Stimulated activated memory B cell treated with anti-CD40 and anti-IgM and Interleukin-4, amounts not matched to agents 10 μg/mL and 1 μg/mL and 100 μg/mL, for 72 hours (primary cell): ENCODE data around the gene OXSR1.
"Not testable (repeated sequence)": the region's sequence is repeated elsewhere in the genome, so short reads cannot be mapped to it uniquely, and the experiment has no call there.

Source experiments
- ATAC-seq: fragments of 150-1000 bp; cut with Tn5 transposase; 2 replicates; pipeline ENCODE4 v1.10.0; 2021
- H3K27ac Mint-ChIP-seq: one replicate; pipeline ENCODE4 v1.8.0; 2022; ENCODE audit warnings: mild to moderate bottlenecking, mixed read lengths
- H3K27me3 Mint-ChIP-seq: one replicate; pipeline ENCODE4 v1.8.0; 2022; ENCODE audit warnings: mixed read lengths
- H3K36me3 Mint-ChIP-seq: one replicate; pipeline ENCODE4 v1.8.0; 2022; ENCODE audit warnings: mixed read lengths
- H3K4me1 Mint-ChIP-seq: one replicate; pipeline ENCODE4 v1.8.0; 2022; ENCODE audit warnings: mixed read lengths
- H3K4me3 Mint-ChIP-seq: one replicate; pipeline ENCODE4 v1.8.0; 2022; ENCODE audit warnings: mild to moderate bottlenecking, moderate library complexity, mixed read lengths
- H3K9me3 Mint-ChIP-seq: one replicate; pipeline ENCODE4 v1.8.0; 2022; ENCODE audit warnings: mixed read lengths

OXSR1 gene

DNA sequence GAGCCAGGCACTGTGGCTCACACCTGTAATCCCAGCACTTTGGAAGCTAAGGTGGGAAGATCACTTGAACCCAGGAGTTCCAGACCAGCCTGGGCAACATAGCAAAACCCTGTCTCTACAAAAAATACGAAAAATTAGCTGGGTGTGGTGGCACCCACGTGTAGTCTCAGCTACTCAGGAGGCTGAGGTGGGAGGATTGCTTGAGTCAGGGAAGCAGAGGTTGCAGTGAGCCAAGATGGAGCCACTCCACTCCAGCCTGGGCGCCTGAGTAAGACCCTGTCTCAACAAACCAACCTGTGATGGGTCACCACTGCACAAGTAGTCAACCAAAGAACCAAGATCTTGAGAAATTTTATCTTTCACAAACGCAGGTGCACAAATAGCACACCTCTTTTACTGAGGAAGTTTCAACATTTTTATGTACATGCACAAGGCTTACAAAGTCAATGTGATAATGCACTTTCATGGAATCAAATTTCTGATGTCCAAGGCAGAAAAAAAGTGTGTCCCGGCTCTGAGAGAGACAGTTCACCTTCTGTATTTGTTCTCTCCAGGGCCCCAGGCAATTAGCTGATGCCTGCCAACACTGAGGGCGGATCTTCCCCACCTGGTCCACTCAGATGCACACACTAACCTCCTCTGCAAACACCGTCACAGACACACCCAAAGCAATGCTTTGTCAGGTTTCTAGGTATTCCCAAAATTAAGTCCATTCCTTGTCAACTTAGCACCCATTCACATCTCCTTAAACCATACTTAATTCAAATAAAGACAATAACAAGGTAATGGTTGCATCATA is 40.8 kb upstream of the OXSR1 start:
- peaks cover 63% of the 10 kb centered on the region for H3K36me3 Mint-ChIP-seq
- ATAC-seq: no peak
- H3K4me3 Mint-ChIP-seq: no peak overlapping the region
- H3K4me1 Mint-ChIP-seq: peaks cover 3% of the 10 kb centered on the region
- H3K9me3 Mint-ChIP-seq: no peaks in the 10 kb centered on the region
- H3K27ac Mint-ChIP-seq: no peak overlapping the region
- H3K27me3 Mint-ChIP-seq: no peaks in the 10 kb centered on the region

GRCh38 chr3:38125305-38126120 is 39.8 kb upstream of the OXSR1 start:
- H3K9me3 Mint-ChIP-seq: no peaks in the 10 kb centered on the region
- no peaks in the 10 kb centered on the region for H3K27me3 Mint-ChIP-seq
- peaks cover 61% of the 10 kb centered on the region for H3K36me3 Mint-ChIP-seq
- H3K4me3 Mint-ChIP-seq: no peak overlapping the region
- no peak for ATAC-seq
- H3K27ac Mint-ChIP-seq: no peak overlapping the region
- peaks cover 5% of the 10 kb centered on the region for H3K4me1 Mint-ChIP-seq

DNA sequence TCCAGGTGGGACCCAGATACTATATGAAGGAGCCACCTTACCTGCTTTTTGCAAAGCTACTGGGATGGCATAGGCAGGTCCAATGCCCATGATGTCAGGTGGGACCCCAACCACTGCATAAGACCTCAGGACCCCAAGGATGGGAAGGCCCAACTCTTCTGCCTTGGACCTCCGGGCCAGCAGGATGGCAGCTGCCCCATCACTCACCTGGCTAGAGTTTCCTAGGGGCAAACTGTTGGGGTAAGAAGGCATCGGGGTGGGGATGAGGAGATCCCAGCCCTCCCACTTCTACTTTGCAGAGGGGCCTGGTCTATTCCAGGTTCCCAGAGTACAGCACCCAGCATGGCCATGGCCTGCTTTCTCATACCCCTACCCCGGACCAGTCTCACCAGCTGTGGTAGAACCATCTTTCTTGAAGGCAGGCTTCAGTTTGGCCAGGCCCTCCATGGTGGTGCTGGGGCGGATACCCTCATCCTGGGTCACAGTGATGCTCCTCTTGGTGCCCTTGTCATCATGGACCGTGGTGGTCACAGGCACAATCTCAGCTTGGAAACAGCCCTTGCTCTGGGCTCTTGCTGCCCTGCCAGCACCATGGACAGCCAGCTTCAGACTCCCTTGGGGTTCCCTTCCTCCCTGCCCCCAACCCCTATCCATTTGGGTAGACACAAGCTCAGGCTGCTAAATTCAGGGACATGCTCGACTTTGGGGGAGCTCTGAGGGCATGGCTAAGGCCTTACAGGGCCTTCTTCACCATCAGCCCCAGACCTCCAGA is 39.0 kb upstream of the OXSR1 start:
- Mint-ChIP-seq H3K9me3 (no peaks in the 10 kb centered on the region), H3K4me1 (peaks cover 11% of the 10 kb centered on the region), H3K36me3 (peaks cover 60% of the 10 kb centered on the region), H3K27me3 (no peaks in the 10 kb centered on the region), H3K27ac (no peak overlapping the region), H3K4me3 (no peak overlapping the region)
- no peak for ATAC-seq

DNA sequence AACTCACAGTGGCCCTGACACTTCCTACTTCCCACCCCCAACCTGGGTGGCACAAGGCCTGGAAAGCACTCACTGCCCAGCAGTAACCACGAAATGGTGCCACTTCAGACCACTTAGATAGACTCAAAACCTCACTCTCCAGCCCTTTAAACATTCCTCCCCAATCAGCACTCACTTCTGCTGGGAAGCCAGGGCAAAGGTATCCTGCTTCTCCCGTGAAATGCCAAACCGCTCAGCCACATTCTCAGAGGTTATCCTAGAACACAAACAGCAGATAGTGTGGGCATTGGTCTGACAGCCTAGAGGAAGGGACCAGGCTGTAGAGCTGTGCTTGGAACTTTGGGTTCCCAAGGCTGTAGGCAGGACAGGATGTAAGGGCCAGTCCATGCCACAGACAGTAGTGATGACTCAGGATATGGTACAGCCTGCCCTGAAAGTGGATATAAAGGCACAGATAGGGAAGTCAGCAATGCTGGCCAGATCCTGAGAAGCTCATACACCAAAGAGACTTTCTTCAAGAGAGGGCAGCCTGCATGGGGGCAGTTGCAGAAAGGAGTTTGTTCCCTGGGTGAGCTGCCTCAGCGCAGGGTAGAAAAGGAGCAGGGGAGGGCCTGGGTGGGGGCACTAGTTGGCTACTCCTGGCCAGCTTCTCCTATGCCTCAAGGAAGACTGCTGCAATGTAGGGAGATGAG is 37.6 kb upstream of the OXSR1 start:
- Mint-ChIP-seq H3K4me1 (peaks cover 12% of the 10 kb centered on the region), H3K36me3 (peaks cover 56% of the 10 kb centered on the region), H3K9me3 (no peaks in the 10 kb centered on the region), H3K27ac (no peak overlapping the region), H3K4me3 (no peak overlapping the region), H3K27me3 (no peaks in the 10 kb centered on the region)
- ATAC-seq: no peak

DNA sequence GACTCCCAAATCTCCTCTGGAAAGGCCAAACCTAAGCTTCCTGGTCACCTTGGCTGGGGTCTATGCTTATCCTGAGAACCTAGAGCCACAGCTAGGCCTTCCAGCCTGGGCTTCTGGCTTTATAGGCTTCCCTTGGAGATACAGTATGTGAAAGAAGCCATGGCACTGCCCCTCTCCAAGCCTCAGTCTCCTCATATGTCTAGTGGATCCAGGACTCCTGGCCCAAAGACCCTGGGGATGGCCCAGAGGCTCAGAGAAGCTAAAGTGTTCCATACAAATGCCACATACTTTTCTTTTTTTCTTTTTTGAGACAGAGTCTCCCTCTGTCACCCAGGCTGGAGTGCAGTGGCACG is 37.1 kb upstream of the OXSR1 start:
- Mint-ChIP-seq H3K9me3 (no peaks in the 10 kb centered on the region), H3K4me3 (no peak overlapping the region), H3K27ac (no peak overlapping the region), H3K4me1 (peaks cover 17% of the 10 kb centered on the region), H3K27me3 (no peaks in the 10 kb centered on the region), H3K36me3 (peaks cover 55% of the 10 kb centered on the region)
- no peak for ATAC-seq

DNA sequence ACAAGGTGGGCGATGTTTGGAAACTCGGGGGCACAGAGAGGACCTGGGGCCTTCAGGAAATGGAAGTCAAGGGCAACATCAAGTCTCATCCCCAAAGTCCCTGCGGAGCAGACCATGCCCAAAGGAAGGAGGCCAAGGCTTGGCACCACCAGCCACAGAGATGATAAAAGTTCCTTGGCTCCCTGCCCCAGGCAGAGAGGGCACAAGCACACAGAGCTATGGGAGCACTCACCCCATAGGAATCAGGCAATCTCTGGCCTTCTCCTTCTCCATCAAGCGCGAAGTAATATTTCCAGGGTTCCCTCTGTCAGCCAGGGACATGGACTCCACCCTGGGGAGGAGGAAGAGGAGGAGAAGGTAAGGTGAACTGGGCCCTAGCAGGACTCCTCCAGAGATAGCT is 36.3 kb upstream of the OXSR1 start:
- H3K4me1 Mint-ChIP-seq: peaks cover 18% of the 10 kb centered on the region
- ATAC-seq: no peak
- no peak overlapping the region for H3K4me3 Mint-ChIP-seq
- no peak overlapping the region for H3K27ac Mint-ChIP-seq
- no peaks in the 10 kb centered on the region for H3K27me3 Mint-ChIP-seq
- no peaks in the 10 kb centered on the region for H3K9me3 Mint-ChIP-seq
- H3K36me3 Mint-ChIP-seq: peaks cover 53% of the 10 kb centered on the region

- no peaks in the 10 kb centered on the region for H3K9me3 Mint-ChIP-seq
- H3K4me3 Mint-ChIP-seq: no peak overlapping the region
- H3K27me3 Mint-ChIP-seq: no peaks in the 10 kb centered on the region
- H3K36me3 Mint-ChIP-seq: peaks cover 44% of the 10 kb centered on the region
- no peak for ATAC-seq
- H3K27ac Mint-ChIP-seq: no peak overlapping the region
- peaks cover 33% of the 10 kb centered on the region for H3K4me1 Mint-ChIP-seq
These were observed 34.7 kb upstream of the OXSR1 start for GRCh38 chr3:38130631-38131065.

GRCh38 chr3:38131621-38132369 is 33.5 kb upstream of the OXSR1 start:
- Mint-ChIP-seq H3K4me3 (no peak overlapping the region), H3K9me3 (no peaks in the 10 kb centered on the region), H3K27ac (no peak overlapping the region), H3K4me1 (peaks cover 41% of the 10 kb centered on the region), H3K36me3 (peaks cover 39% of the 10 kb centered on the region), H3K27me3 (no peaks in the 10 kb centered on the region)
- no peak for ATAC-seq

GRCh38 chr3:38133209-38133556 is 32.2 kb upstream of the OXSR1 start:
- no peak overlapping the region for H3K4me3 Mint-ChIP-seq
- H3K36me3 Mint-ChIP-seq: peaks cover 39% of the 10 kb centered on the region
- H3K27me3 Mint-ChIP-seq: no peaks in the 10 kb centered on the region
- ATAC-seq: no peak
- H3K27ac Mint-ChIP-seq: no peak overlapping the region
- H3K4me1 Mint-ChIP-seq: peaks cover 49% of the 10 kb centered on the region
- H3K9me3 Mint-ChIP-seq: no peaks in the 10 kb centered on the region

DNA sequence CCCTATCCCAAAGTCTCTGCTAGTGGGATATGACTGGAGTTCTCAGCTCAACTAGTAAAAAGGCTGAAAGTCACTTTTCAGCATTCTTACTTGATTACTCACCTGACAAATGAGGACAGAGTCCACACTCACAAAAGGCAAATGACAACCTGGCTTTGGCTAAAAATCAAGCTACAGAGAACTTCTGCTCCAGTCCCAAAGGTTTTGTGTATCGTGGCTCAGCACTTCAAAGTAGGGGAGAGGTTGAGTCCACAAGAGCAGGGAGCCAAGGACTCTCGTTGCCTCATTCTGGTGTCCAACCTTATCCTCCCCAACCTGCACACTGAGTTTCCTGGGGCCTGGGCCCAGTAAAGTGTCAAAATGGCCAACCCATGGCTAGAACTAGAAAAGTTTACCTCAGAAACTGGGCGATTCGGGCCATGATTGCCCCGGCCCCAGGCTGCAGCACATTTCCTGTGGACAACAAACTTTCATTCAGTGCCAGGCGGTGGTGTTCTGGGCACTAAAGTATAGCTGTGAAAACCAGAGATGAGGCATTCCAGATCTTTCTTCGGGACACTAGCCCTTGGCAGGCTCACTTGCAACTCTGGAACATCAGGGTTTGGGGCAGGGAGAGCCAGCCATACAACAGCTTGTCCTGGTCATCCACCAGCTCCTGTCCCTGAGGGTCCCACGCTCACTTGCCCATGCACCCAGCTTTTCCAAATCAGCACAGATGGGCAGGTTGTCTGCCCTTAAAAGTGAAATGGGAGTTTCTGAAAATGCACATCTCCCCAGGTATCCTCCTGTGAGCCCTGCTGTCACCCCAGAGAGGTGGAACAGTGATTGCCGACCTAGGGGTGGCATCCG is 31.6 kb upstream of the OXSR1 start:
- Mint-ChIP-seq H3K27ac (no peak overlapping the region), H3K27me3 (no peaks in the 10 kb centered on the region), H3K9me3 (no peaks in the 10 kb centered on the region), H3K36me3 (peaks cover 37% of the 10 kb centered on the region), H3K4me3 (no peak overlapping the region), H3K4me1 (peaks cover 51% of the 10 kb centered on the region)
- no peak for ATAC-seq

DNA sequence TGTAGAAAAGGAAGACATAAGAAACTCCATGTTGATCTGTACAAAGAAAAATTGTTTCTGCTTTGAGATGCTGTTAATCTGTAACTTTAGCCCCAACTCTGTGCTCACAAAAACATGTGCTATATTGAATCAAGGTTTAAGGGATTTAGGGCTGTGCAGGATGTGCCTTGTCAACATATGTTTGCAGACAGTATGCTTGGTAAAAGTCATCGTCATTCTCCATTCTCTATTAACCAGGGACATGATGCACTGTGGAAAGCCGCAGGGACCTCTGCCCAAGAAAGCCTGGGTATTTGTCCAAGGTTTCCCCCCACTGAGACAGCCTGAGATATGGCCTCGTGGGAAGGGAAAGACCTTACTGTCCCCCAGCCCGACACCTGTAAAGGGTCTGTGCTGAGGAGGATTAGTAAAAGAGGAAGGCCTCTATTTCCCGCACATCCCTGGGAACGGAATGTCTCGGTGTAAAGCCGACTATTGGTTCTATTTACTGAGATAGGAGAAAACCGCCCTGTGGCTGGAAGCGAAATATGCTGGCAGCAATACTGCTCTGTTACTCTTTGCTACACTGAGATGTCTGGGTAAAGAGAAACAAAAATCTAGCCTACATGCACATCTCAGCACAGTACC is 30.7 kb upstream of the OXSR1 start:
- not testable (repeated sequence) for ATAC-seq, H3K27me3 Mint-ChIP-seq, H3K4me3 Mint-ChIP-seq, H3K9me3 Mint-ChIP-seq
- Mint-ChIP-seq H3K27ac (peak overlapping the region; percentile 87), H3K4me1 (peaks cover 52% of the 10 kb centered on the region), H3K36me3 (peaks cover 29% of the 10 kb centered on the region)

GRCh38 chr3:38135621-38136277 is 29.6 kb upstream of the OXSR1 start:
- not testable (repeated sequence) for H3K27me3 Mint-ChIP-seq, ATAC-seq, H3K9me3 Mint-ChIP-seq
- Mint-ChIP-seq H3K4me1 (peaks cover 60% of the 10 kb centered on the region), H3K4me3 (peak overlapping the region; percentile 82), H3K27ac (peak overlapping the region; percentile 87), H3K36me3 (peaks cover 25% of the 10 kb centered on the region)

- H3K27me3 Mint-ChIP-seq: no peaks in the 10 kb centered on the region
- H3K4me1 Mint-ChIP-seq: peaks cover 64% of the 10 kb centered on the region
- H3K9me3 Mint-ChIP-seq: no peaks in the 10 kb centered on the region
- no peak for ATAC-seq
- peak overlapping the region; percentile 82 for H3K4me3 Mint-ChIP-seq
- H3K36me3 Mint-ChIP-seq: peaks cover 29% of the 10 kb centered on the region
- peak overlapping the region; percentile 87 for H3K27ac Mint-ChIP-seq
These were observed 29.0 kb upstream of the OXSR1 start for GRCh38 chr3:38136393-38136776.
